Karpas-422 (cell line): ENCODE measurements around the gene ANO10. TPM values are rescaled to one million over a fixed set of nuclear protein-coding genes. Genes with fewer than 3 reads are reported as not detected.

Source experiments
- DNase-seq: peaks from one replicate; pipeline ENCODE4 v3.0.0-alpha.2; 2015
- H2AFZ ChIP-seq: fragments of 200-600 bp; sonication (generic); 2 replicates; pipeline ENCODE4 v1.6.1; 2014; ENCODE audit warnings: antibody characterized with exemption, low read length, mixed read lengths
- H3K27ac ChIP-seq: fragments of 200-600 bp; sonication (generic); 2 replicates; pipeline ENCODE4 v1.5.1; 2014; ENCODE audit warnings: mild to moderate bottlenecking, low read length, moderate library complexity
- H3K27me3 ChIP-seq: fragments of 200-600 bp; sonication (generic); 2 replicates; pipeline ENCODE4 v1.6.1; 2014; ENCODE audit warnings: low read length, mixed read lengths
- H3K36me3 ChIP-seq: fragments of 200-600 bp; sonication (generic); 2 replicates; pipeline ENCODE4 v1.6.1; 2014; ENCODE audit warnings: low read length, mixed read lengths; ENCODE audit not compliant: insufficient read depth
- H3K4me1 ChIP-seq: fragments of 200-600 bp; sonication (generic); 2 replicates; pipeline ENCODE4 v1.6.1; 2014; ENCODE audit warnings: mild to moderate bottlenecking, low read length, mixed read lengths
- H3K4me2 ChIP-seq: fragments of 200-600 bp; sonication (generic); 2 replicates; pipeline ENCODE4 v1.6.1; 2014; ENCODE audit warnings: low read length, low read depth, mild to moderate bottlenecking; ENCODE audit not compliant: poor library complexity, severe bottlenecking
- H3K4me3 ChIP-seq: fragments of 200-600 bp; sonication (generic); 2 replicates; pipeline ENCODE4 v1.5.1; 2014; ENCODE audit warnings: mild to moderate bottlenecking, antibody characterized with exemption, low read length, mixed read lengths
- H3K79me2 ChIP-seq: fragments of 200-600 bp; sonication (generic); 2 replicates; pipeline ENCODE4 v1.6.1; 2014; ENCODE audit warnings: mild to moderate bottlenecking, low read length, mixed read lengths
- H3K9ac ChIP-seq: fragments of 200-600 bp; sonication (generic); 2 replicates; pipeline ENCODE4 v1.6.0; 2014; ENCODE audit warnings: low read length
- H3K9me2 ChIP-seq: fragments of 200-600 bp; sonication (generic), shearing (Covaris generic); replicated peaks from 2 replicates; pipeline ENCODE4 v1.6.0; 2014; ENCODE audit warnings: mild to moderate bottlenecking, low read length, moderate library complexity; ENCODE audit not compliant: insufficient read depth
- H3K9me3 ChIP-seq: fragments of 300-700, 200-600 bp; sonication (generic); 2 replicates; pipeline ENCODE4 v1.6.1; 2014; ENCODE audit warnings: low read length, mixed read lengths
- H4K20me1 ChIP-seq: fragments of 200-600 bp; sonication (generic); 2 replicates; pipeline ENCODE4 v1.6.1; 2014; ENCODE audit warnings: mild to moderate bottlenecking, antibody characterized with exemption, low read length, low read depth; ENCODE audit not compliant: insufficient read depth
- total RNA-seq: library from RNA; depleted of rRNA; stranded (reverse); fragments of >200 nt; shearing (Covaris generic); gene quantifications from 2 replicates; pipeline ENCODE4 v1.2.3, GENCODE V29; 2014; ENCODE audit warnings: low replicate concordance

Gene ANO10
- total RNA-seq, 1 experiment from 2014 or later: 3.2 TPM

DNA sequence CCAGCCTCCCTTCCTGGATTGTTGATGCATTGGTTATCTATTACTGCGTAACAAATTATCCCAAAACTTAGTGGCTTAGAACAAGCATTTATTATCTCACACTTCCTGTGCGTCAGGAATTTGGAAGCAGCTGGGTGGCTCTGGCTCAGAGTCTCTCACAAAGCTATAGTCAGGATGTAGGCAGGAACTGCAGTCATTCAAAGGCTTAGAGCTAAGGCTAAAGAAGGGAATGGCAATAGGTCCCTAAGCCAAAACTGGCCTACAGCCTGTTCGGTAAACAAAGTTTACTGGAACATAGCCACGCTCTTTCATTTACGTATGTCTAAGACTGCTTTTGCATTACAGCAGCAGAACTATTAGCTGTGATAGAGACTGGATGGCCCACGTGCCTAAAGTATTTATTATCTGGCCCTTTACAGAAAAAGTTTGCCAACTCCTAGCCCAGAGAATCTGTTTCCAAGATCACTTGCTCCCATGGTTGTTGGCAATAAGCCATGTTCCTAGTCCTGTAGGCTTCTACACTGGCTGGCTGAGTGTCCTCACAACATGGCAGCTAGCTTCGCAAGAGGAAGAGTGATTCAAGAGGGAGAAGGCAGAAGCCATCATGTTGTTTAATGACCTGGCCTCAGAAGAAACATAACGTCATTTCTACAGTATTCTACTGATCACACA is 203.1 kb downstream of the ANO10 start:
- H3K9me2 ChIP-seq: no peaks in the 10 kb centered on the region
- H3K4me1 ChIP-seq: no peaks in the 10 kb centered on the region
- H2AFZ ChIP-seq: no peak overlapping the region
- DNase-seq: no peak
- no peaks in the 10 kb centered on the region for H3K79me2 ChIP-seq
- no peak overlapping the region for H3K4me3 ChIP-seq
- no peaks in the 10 kb centered on the region for H3K36me3 ChIP-seq
- no peak overlapping the region for H3K9ac ChIP-seq
- no peaks in the 10 kb centered on the region for H4K20me1 ChIP-seq
- no peak overlapping the region for H3K27ac ChIP-seq
- no peaks in the 10 kb centered on the region for H3K9me3 ChIP-seq
- no peak overlapping the region for H3K4me2 ChIP-seq
- H3K27me3 ChIP-seq: no peaks in the 10 kb centered on the region

- Histone ChIP-seq H3K4me1 (no peaks in the 10 kb centered on the region), H3K9me3 (no peaks in the 10 kb centered on the region), H3K79me2 (no peaks in the 10 kb centered on the region), H2AFZ (no peak overlapping the region), H3K9me2 (no peaks in the 10 kb centered on the region), H3K27ac (no peak overlapping the region), H3K4me3 (no peak overlapping the region), H3K4me2 (no peak overlapping the region), H3K36me3 (no peaks in the 10 kb centered on the region), H3K9ac (no peak overlapping the region), H3K27me3 (no peaks in the 10 kb centered on the region), H4K20me1 (no peaks in the 10 kb centered on the region)
- DNase-seq: no peak
Observed at GRCh38 chr3:43417133-43417532, 204.7 kb downstream of the ANO10 start.

- Histone ChIP-seq H3K4me3 (no peak overlapping the region), H3K79me2 (no peaks in the 10 kb centered on the region), H3K4me2 (no peak overlapping the region), H3K9me2 (no peaks in the 10 kb centered on the region), H3K9ac (no peak overlapping the region), H3K27ac (no peak overlapping the region), H3K4me1 (no peaks in the 10 kb centered on the region), H3K36me3 (no peaks in the 10 kb centered on the region), H3K9me3 (no peaks in the 10 kb centered on the region), H2AFZ (no peak overlapping the region), H3K27me3 (no peaks in the 10 kb centered on the region), H4K20me1 (no peaks in the 10 kb centered on the region)
- DNase-seq: no peak
Observed at GRCh38 chr3:43415088-43415487, 206.7 kb downstream of the ANO10 start.

DNA sequence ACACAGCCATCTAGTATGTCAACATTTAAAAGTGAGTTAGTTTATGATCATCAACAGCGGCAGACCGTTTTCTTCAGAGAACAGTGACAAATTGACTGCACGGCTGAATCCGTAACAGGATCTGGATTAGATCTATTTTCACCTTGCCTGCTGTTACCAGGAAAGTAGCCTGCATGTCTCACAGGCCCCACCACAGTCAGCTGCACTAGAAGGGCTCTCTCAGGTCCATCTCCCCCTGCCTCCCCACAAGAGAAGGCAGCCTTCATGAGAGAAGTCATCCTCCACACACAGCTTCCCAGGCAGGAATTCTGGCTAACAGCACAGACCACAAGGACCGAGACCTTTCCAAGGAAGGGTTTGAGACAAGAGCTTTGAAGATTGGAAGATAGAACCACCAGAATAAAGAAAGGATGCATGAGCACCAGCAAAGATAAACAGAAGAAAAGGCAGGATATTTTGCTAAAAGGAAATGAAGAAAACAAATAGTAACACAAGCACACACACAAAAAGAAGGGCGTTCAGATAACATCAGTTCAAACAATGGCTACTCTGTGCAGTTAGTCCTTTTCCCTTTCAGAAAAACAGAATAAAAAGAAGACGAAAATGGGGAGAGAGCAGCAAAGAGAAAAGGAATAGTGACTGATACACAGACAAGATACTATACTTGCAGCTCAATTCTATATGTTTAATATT is 208.0 kb downstream of the ANO10 start:
- Histone ChIP-seq H4K20me1 (no peaks in the 10 kb centered on the region), H3K79me2 (no peaks in the 10 kb centered on the region), H3K9me2 (no peaks in the 10 kb centered on the region), H3K4me1 (no peaks in the 10 kb centered on the region), H3K27ac (no peak overlapping the region), H3K4me3 (no peak overlapping the region), H3K9ac (no peak overlapping the region), H3K4me2 (no peak overlapping the region), H3K9me3 (no peaks in the 10 kb centered on the region), H3K36me3 (no peaks in the 10 kb centered on the region), H2AFZ (no peak overlapping the region), H3K27me3 (no peaks in the 10 kb centered on the region)
- DNase-seq: no peak

GRCh38 chr3:43411429-43411828 is 210.4 kb downstream of the ANO10 start:
- Histone ChIP-seq H2AFZ (no peak overlapping the region), H3K4me3 (no peak overlapping the region), H3K9me2 (no peaks in the 10 kb centered on the region), H3K4me2 (no peak overlapping the region), H3K27ac (no peak overlapping the region), H3K4me1 (no peaks in the 10 kb centered on the region), H4K20me1 (no peaks in the 10 kb centered on the region), H3K9ac (no peak overlapping the region), H3K27me3 (no peaks in the 10 kb centered on the region), H3K36me3 (no peaks in the 10 kb centered on the region), H3K79me2 (no peaks in the 10 kb centered on the region), H3K9me3 (no peaks in the 10 kb centered on the region)
- no peak for DNase-seq

- DNase-seq: no peak
- Histone ChIP-seq H3K9me3 (no peaks in the 10 kb centered on the region), H3K4me3 (no peak overlapping the region), H3K4me1 (no peaks in the 10 kb centered on the region), H4K20me1 (no peaks in the 10 kb centered on the region), H3K27me3 (no peaks in the 10 kb centered on the region), H3K79me2 (no peaks in the 10 kb centered on the region), H2AFZ (no peak overlapping the region), H3K9ac (no peak overlapping the region), H3K4me2 (no peak overlapping the region), H3K27ac (no peak overlapping the region), H3K36me3 (no peaks in the 10 kb centered on the region), H3K9me2 (no peaks in the 10 kb centered on the region)
Observed at GRCh38 chr3:43410592-43410991, 211.2 kb downstream of the ANO10 start.

DNA sequence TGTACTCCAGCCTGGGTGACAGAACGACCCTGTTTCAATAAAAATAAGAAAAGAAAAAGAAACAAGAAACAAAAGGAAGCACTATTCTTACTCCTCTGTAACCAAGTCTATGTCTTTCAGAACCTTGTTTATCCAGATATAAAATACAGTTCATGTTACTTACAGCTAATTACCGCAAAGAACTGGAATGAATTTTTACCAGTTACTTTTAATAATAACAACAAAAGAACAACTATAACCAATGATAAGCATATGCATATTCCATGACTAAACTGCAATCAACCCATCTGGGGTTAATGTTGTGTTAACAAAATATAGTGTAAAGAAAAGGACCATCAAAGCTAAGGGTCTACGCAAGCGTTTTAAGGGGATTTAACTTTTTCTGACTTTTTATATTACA is 212.3 kb downstream of the ANO10 start:
- Histone ChIP-seq H2AFZ (no peak overlapping the region), H3K27ac (no peak overlapping the region), H3K27me3 (no peaks in the 10 kb centered on the region), H3K9me2 (no peaks in the 10 kb centered on the region), H3K4me1 (no peaks in the 10 kb centered on the region), H3K79me2 (no peaks in the 10 kb centered on the region), H3K36me3 (no peaks in the 10 kb centered on the region), H3K4me2 (no peak overlapping the region), H3K9me3 (no peaks in the 10 kb centered on the region), H3K4me3 (no peak overlapping the region), H4K20me1 (no peaks in the 10 kb centered on the region), H3K9ac (no peak overlapping the region)
- DNase-seq: no peak

DNA sequence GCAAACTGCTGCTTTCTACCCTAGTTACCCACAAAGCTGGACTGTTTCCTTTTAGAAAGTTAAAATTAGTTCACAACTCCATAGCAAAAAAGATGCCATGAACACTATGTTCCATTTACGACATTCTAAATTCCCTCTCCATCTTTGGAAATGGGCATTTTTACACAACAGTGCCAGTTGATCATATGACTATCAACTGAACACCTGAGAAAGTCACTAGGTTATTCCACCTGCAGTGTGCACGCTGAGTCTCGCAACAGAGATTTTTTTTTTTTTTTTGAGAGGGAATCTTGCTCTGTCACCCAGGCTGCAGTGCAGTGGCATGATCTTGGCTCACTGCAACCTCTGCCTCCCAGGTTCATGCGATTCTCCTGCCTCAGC is 215.2 kb downstream of the ANO10 start:
- H3K4me1 ChIP-seq: no peaks in the 10 kb centered on the region
- H3K9me3 ChIP-seq: no peaks in the 10 kb centered on the region
- H3K9ac ChIP-seq: no peak overlapping the region
- H4K20me1 ChIP-seq: no peaks in the 10 kb centered on the region
- H3K4me2 ChIP-seq: no peak overlapping the region
- no peak overlapping the region for H2AFZ ChIP-seq
- H3K4me3 ChIP-seq: no peak overlapping the region
- H3K36me3 ChIP-seq: no peaks in the 10 kb centered on the region
- H3K9me2 ChIP-seq: no peaks in the 10 kb centered on the region
- no peak overlapping the region for H3K27ac ChIP-seq
- no peaks in the 10 kb centered on the region for H3K27me3 ChIP-seq
- H3K79me2 ChIP-seq: no peaks in the 10 kb centered on the region
- DNase-seq: no peak
